Jurkat, Clone E6-1 (cell line): ENCODE results near the gene ACP4.
"Not testable (repeated sequence)": the region's sequence is repeated elsewhere in the genome, so short reads cannot be mapped to it uniquely, and the experiment has no call there.

Source experiments
- DNase-seq: peaks from one replicate; pipeline ENCODE4 v3.0.0-alpha.2; 2011; ENCODE audit warnings: low read depth, low spot score
- H3K4me3 ChIP-seq: 2 replicates; pipeline ENCODE4 v1.5.1; 2011; ENCODE audit warnings: mild to moderate bottlenecking, low read length, control low read depth, moderate library complexity

The ACP4 gene

GRCh38 chr19:50772476-50772875 is 17.7 kb upstream of the ACP4 start:
- DNase-seq = peak; percentile 72
- no peak overlapping the region for H3K4me3 ChIP-seq

- DNase-seq, H3K4me3 ChIP-seq: not testable (repeated sequence)
Observed at GRCh38 chr19:50772912-50773311, 17.3 kb upstream of the ACP4 start.

GRCh38 chr19:50773454-50773853 is 16.8 kb upstream of the ACP4 start:
- not testable (repeated sequence) for DNase-seq, H3K4me3 ChIP-seq

- no peak for DNase-seq
- H3K4me3 ChIP-seq = no peak overlapping the region
Observed at GRCh38 chr19:50776131-50776530, 14.1 kb upstream of the ACP4 start.

- H3K4me3 ChIP-seq = peak overlapping the region; percentile 40
- no peak for DNase-seq
Observed at GRCh38 chr19:50777261-50777660, 13.0 kb upstream of the ACP4 start.

- peak overlapping the region; percentile 40 for H3K4me3 ChIP-seq
- peak; percentile 76 for DNase-seq
Observed at GRCh38 chr19:50777830-50778303, 12.3 kb upstream of the ACP4 start.

- no peak for DNase-seq
- no peak overlapping the region for H3K4me3 ChIP-seq
Observed at GRCh38 chr19:50778906-50779430, 11.2 kb upstream of the ACP4 start.

- DNase-seq = no peak
- no peak overlapping the region for H3K4me3 ChIP-seq
Observed at GRCh38 chr19:50779504-50780457, 10.4 kb upstream of the ACP4 start.

- H3K4me3 ChIP-seq = no peak overlapping the region
- no peak for DNase-seq
Observed at GRCh38 chr19:50780753-50781435, 9.3 kb upstream of the ACP4 start.

GRCh38 chr19:50783848-50784152 is 6.4 kb upstream of the ACP4 start:
- not testable (repeated sequence) for H3K4me3 ChIP-seq

GRCh38 chr19:50784710-50785109 is 5.5 kb upstream of the ACP4 start:
- no peak for DNase-seq
- H3K4me3 ChIP-seq = no peak overlapping the region

More at GRCh38 chr19:50783848-50784152, 6.4 kb upstream of the ACP4 start:
- DNase-seq = not testable (repeated sequence)

- no peak overlapping the region for H3K4me3 ChIP-seq
- DNase-seq = no peak
Observed at GRCh38 chr19:50785329-50785728, 4.9 kb upstream of the ACP4 start.

- DNase-seq = no peak
- no peak overlapping the region for H3K4me3 ChIP-seq
Observed at GRCh38 chr19:50790922-50791467, 780 bp downstream of the ACP4 start.

- DNase-seq = no peak
Observed at GRCh38 chr19:50791594-50792271, 1.5 kb downstream of the ACP4 start.

GRCh38 chr19:50792272-50793250 is 2.3 kb downstream of the ACP4 start:
- no peak overlapping the region for H3K4me3 ChIP-seq
- DNase-seq = no peak

More at GRCh38 chr19:50791594-50792271, 1.5 kb downstream of the ACP4 start:
- no peak overlapping the region for H3K4me3 ChIP-seq

GRCh38 chr19:50793558-50794065 is 3.4 kb downstream of the ACP4 start:
- H3K4me3 ChIP-seq = no peak overlapping the region
- DNase-seq = no peak

- no peak overlapping the region for H3K4me3 ChIP-seq
- DNase-seq = peak; percentile 54
Observed at GRCh38 chr19:50794074-50794875, 4.1 kb downstream of the ACP4 start.
